ENCODE data around the gene CLN3. TPM values are rescaled to one million over a fixed set of nuclear protein-coding genes. Genes with fewer than 3 reads are reported as not detected.

Gene CLN3
- total and polyA plus RNA-seq, 12 donors, result 8.4 to 78.0 (median 36.3) TPM

- H3K4me1 ChIP-seq (replicated peaks in 1 of 2), result peaks cover under 1 to 7% of the 10 kb centered on the region in 2 donors
- no peaks in the 10 kb centered on the region for H3K36me3 ChIP-seq (replicated peaks in 1 of 2)
- H3K9me3 ChIP-seq (replicated peaks in 1 of 3), result no peaks in the 10 kb centered on the region
- WGBS, 4 donors, result 85 to 94% (median 90%) methylated on average over 17 to 20 of the region's 20 CpGs
- DNase-seq, result no peak
- no peak overlapping the region for H3K27ac ChIP-seq
- TF ChIP-seq, protein P1, sequence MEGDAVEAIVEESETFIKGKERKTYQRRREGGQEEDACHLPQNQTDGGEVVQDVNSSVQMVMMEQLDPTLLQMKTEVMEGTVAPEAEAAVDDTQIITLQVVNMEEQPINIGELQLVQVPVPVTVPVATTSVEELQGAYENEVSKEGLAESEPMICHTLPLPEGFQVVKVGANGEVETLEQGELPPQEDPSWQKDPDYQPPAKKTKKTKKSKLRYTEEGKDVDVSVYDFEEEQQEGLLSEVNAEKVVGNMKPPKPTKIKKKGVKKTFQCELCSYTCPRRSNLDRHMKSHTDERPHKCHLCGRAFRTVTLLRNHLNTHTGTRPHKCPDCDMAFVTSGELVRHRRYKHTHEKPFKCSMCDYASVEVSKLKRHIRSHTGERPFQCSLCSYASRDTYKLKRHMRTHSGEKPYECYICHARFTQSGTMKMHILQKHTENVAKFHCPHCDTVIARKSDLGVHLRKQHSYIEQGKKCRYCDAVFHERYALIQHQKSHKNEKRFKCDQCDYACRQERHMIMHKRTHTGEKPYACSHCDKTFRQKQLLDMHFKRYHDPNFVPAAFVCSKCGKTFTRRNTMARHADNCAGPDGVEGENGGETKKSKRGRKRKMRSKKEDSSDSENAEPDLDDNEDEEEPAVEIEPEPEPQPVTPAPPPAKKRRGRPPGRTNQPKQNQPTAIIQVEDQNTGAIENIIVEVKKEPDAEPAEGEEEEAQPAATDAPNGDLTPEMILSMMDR (IDR thresholded peaks at IDR 0.05), result no peak
- TF ChIP-seq POLR2A (IDR thresholded peaks at IDR 0.05), result no peak
- H3K27me3 ChIP-seq, result no peaks in the 10 kb centered on the region
- no peak overlapping the region for H3K4me3 ChIP-seq
- intact Hi-C loops (cut with DNase I), result loop anchor here (5.0 to 10.0 kb wide), 3 partner anchors 46 to 109 kb away; no protein-coding TSS in a partner anchor
Measured at GRCh38 chr16:28495795-28496749, 4.2 kb upstream of the CLN3 start.

GRCh38 chr16:28495098-28495793 is 3.4 kb upstream of the CLN3 start:
- Histone ChIP-seq H3K4me3 (peak overlapping the region in 1 of 4 donors; percentile 41), H3K36me3 (replicated peaks in 1 of 2) (no peaks in the 10 kb centered on the region), H3K27me3 (no peaks in the 10 kb centered on the region), H3K4me1 (replicated peaks in 1 of 2) (peaks cover 6 to 12% of the 10 kb centered on the region in 2 donors), H3K27ac (peak overlapping the region in 3 of 5 donors; percentile 4 to 77 (median 24)), H3K9me3 (replicated peaks in 1 of 3) (no peaks in the 10 kb centered on the region)
- no peak for DNase-seq
- TF ChIP-seq POLR2A (IDR thresholded peaks at IDR 0.05), result no peak
- intact Hi-C loops (cut with DNase I), result loop anchor here (5.0 to 10.0 kb wide), 3 partner anchors 47 to 110 kb away; no protein-coding TSS in a partner anchor
- WGBS, 4 donors, result 70 to 78% (median 74%) methylated on average over 13 of the region's 13 CpGs

GRCh38 chr16:28494121-28494851 is 2.4 kb upstream of the CLN3 start, which contains the start of gene APOBR:
Gene APOBR (plus strand): TSS chr16:28494643. CDS start chr16:28494682, 39 bp downstream.
- no peaks in the 10 kb centered on the region for H3K27me3 ChIP-seq
- H3K4me1 ChIP-seq (replicated peaks in 1 of 2), result peaks cover 6 to 12% of the 10 kb centered on the region in 2 donors
- no peaks in the 10 kb centered on the region for H3K9me3 ChIP-seq (replicated peaks in 1 of 3)
- peaks cover 0 to 3% of the 10 kb centered on the region in 2 donors for H3K36me3 ChIP-seq (replicated peaks in 1 of 2)
- WGBS, 4 donors, result 57 to 67% (median 60%) methylated on average over 9 to 12 of the region's 12 CpGs
- TF ChIP-seq POLR2A (IDR thresholded peaks at IDR 0.05), result peak in 1 of 2 donors; percentile 7
- TF ChIP-seq, protein P1 (IDR thresholded peaks at IDR 0.05), result no peak
- intact Hi-C loops (cut with DNase I), result loop anchor here (10.0 kb wide), 2 partner anchors 51 to 111 kb away; no protein-coding TSS in a partner anchor
- H3K4me3 ChIP-seq, result peak within 1 kb of the TSS in 1 of 4 donors; percentile 41
- peak in 6 of 7 donors; percentile 21 to 72 (median 51) for DNase-seq
- peak within 1 kb of the TSS in 4 of 5 donors; percentile 4 to 77 (median 16) for H3K27ac ChIP-seq

- TF ChIP-seq, protein P1 (IDR thresholded peaks at IDR 0.05), result no peak
- no peak for TF ChIP-seq POLR2A (IDR thresholded peaks at IDR 0.05)
- intact Hi-C loops (cut with DNase I), result loop anchor here (10.0 kb wide), 2 partner anchors 52 to 112 kb away; no protein-coding TSS in a partner anchor
- Histone ChIP-seq H3K4me1 (replicated peaks in 1 of 2) (peaks cover 6 to 12% of the 10 kb centered on the region in 2 donors), H3K4me3 (peak overlapping the region in 1 of 4 donors; percentile 85), H3K27me3 (no peaks in the 10 kb centered on the region), H3K36me3 (replicated peaks in 1 of 2) (peaks cover 0 to 20% of the 10 kb centered on the region in 2 donors), H3K9me3 (replicated peaks in 1 of 3) (no peaks in the 10 kb centered on the region), H3K27ac (peak overlapping the region in 4 of 5 donors; percentile 94 to 99 (median 96))
- WGBS, 4 donors, result 48 to 53% (median 52%) methylated on average over 4 of the region's 4 CpGs
- DNase-seq, result no peak
Measured at GRCh38 chr16:28492511-28492910, 637 bp upstream of the CLN3 start.

Measured in adrenal gland (tissue), 12 donors.